GM23248 (cell line): Measurements from ENCODE around the gene NDUFS6. TPM values are rescaled to one million over a fixed set of nuclear protein-coding genes. Genes with fewer than 3 reads are reported as not detected.

Source experiments
- DNase-seq: peaks from one replicate; pipeline ENCODE4 v3.0.0-alpha.2; 2015
- H2AFZ ChIP-seq: fragments of 200-600 bp; sonication (generic); 2 replicates; pipeline ENCODE4 v1.6.1; 2016; ENCODE audit warnings: antibody characterized with exemption
- H3F3A ChIP-seq: fragments of 200-600 bp; sonication (generic); 2 replicates; pipeline ENCODE4 v1.6.1; 2016; ENCODE audit warnings: mild to moderate bottlenecking, antibody characterized with exemption, mixed run types; ENCODE audit not compliant: insufficient read depth
- H3K27ac ChIP-seq: fragments of 200-600 bp; sonication (generic); 2 replicates; pipeline ENCODE4 v1.5.1; 2016; ENCODE audit warnings: mild to moderate bottlenecking
- H3K27me3 ChIP-seq: fragments of 200-600 bp; sonication (generic); replicated peaks from 2 replicates; pipeline ENCODE4 v1.6.1; 2016; ENCODE audit warnings: mild to moderate bottlenecking; ENCODE audit not compliant: insufficient read depth
- H3K36me3 ChIP-seq: fragments of 200-600 bp; sonication (generic); 2 replicates; pipeline ENCODE4 v1.6.1; 2016; ENCODE audit warnings: low read depth, mild to moderate bottlenecking
- H3K4me1 ChIP-seq: fragments of 200-600 bp; sonication (generic); 2 replicates; pipeline ENCODE4 v1.6.1; 2016; ENCODE audit warnings: mild to moderate bottlenecking; ENCODE audit not compliant: insufficient read depth
- H3K4me2 ChIP-seq: fragments of 200-600 bp; sonication (generic); one replicate; pipeline ENCODE4 v1.6.1; 2016; ENCODE audit warnings: mild to moderate bottlenecking; ENCODE audit not compliant: unreplicated experiment
- H3K4me3 ChIP-seq: fragments of 200-600 bp; sonication (generic); 2 replicates; pipeline ENCODE4 v1.5.1; 2016; ENCODE audit warnings: mild to moderate bottlenecking
- H3K79me2 ChIP-seq: fragments of 200-600 bp; sonication (generic); 2 replicates; pipeline ENCODE4 v1.6.1; 2016; ENCODE audit warnings: mild to moderate bottlenecking; ENCODE audit not compliant: insufficient read depth
- H3K9ac ChIP-seq: fragments of 200-600 bp; sonication (generic); 2 replicates; pipeline ENCODE4 v1.6.1; 2016; ENCODE audit warnings: mild to moderate bottlenecking
- H3K9me2 ChIP-seq: fragments of 200-600 bp; sonication (generic); 2 replicates; pipeline ENCODE4 v1.6.1; 2016; ENCODE audit warnings: mixed run types, mild to moderate bottlenecking, moderate library complexity; ENCODE audit not compliant: insufficient read depth
- H3K9me3 ChIP-seq: fragments of 200-600 bp; sonication (generic); one replicate; pipeline ENCODE4 v1.6.1; 2017; ENCODE audit warnings: low read depth
- H4K20me1 ChIP-seq: fragments of 200-600 bp; sonication (generic); 2 replicates; pipeline ENCODE4 v1.6.0; 2016; ENCODE audit not compliant: insufficient read depth
- EZH2 ChIP-seq: fragments of 200-600 bp; sonication (generic); IDR thresholded peaks from 2 replicates; pipeline ENCODE4 v1.6.1; 2018; ENCODE audit warnings: antibody characterized with exemption, mild to moderate bottlenecking; ENCODE audit not compliant: insufficient read depth, poor library complexity, severe bottlenecking
- EZH2phosphoT487 ChIP-seq: fragments of 200-600 bp; sonication (generic); IDR thresholded peaks from 2 replicates; pipeline ENCODE4 v1.6.1; 2018; ENCODE audit warnings: antibody characterized with exemption, moderate library complexity, mild to moderate bottlenecking, low read depth; ENCODE audit not compliant: insufficient read depth
- WGBS, 2 experiments: methylation state at CpG; one replicate each; pipeline ENCODE4 v1.1.6; 2015 to 2017; ENCODE audit warnings: low lambda C conversion rate in 2 of 2, low coverage in 1 of 2; ENCODE audit errors: missing lambda C conversion rate in 2 of 2; 5-methylcytosine and 5-hydroxymethylcytosine counted together
- in situ Hi-C: fragments of 300-500 bp; cut with MboI; formaldehyde crosslinking; loops from 2 replicates; pipeline ENCODE4 v1.15.0; 2020
- polyA plus RNA-seq: library from polyadenylated mRNA; unstranded; fragments of >200 nt; fragmentation: Nextera tagmentation; extraction: Ambion mirVana; gene quantifications from 2 replicates; pipeline ENCODE4 v1.2.1, GENCODE V29; 2016
- total RNA-seq: library from RNA; depleted of rRNA; stranded (reverse); fragments of >200 nt; shearing (Covaris generic); gene quantifications from 2 replicates; pipeline ENCODE4 v1.2.3, GENCODE V29; 2014

The NDUFS6 gene
- total and polyA plus RNA-seq, 2 experiments from 2014 or later, result 39.6 to 106 TPM

- in situ Hi-C loops, result no loop called here
- Histone ChIP-seq H3F3A (peaks cover 19% of the 10 kb centered on the region), H3K9me2 (no peaks in the 10 kb centered on the region), H3K4me3 (no peak overlapping the region), H3K36me3 (no peaks in the 10 kb centered on the region), H4K20me1 (no peaks in the 10 kb centered on the region), H3K4me1 (peaks cover 19% of the 10 kb centered on the region), H3K9ac (no peak overlapping the region), H3K27me3 (no peaks in the 10 kb centered on the region), H3K27ac (no peak overlapping the region), H3K79me2 (no peaks in the 10 kb centered on the region), H2AFZ (no peak overlapping the region), H3K4me2 (no peak overlapping the region), H3K9me3 (no peaks in the 10 kb centered on the region)
- WGBS, 2 experiments, result 81 to 83% methylated on average over 11 to 13 of the region's 13 CpGs
- TF ChIP-seq EZH2phosphoT487 (no peak), EZH2 (no peak)
- DNase-seq, result no peak
Measured at GRCh38 chr5:1785984-1786383, 15.2 kb upstream of the NDUFS6 start.

- Histone ChIP-seq H3K9me2 (no peaks in the 10 kb centered on the region), H3F3A (peaks cover 28% of the 10 kb centered on the region), H3K27ac (no peak overlapping the region), H3K9me3 (no peaks in the 10 kb centered on the region), H3K9ac (no peak overlapping the region), H3K4me3 (no peak overlapping the region), H3K4me1 (peaks cover 22% of the 10 kb centered on the region), H3K79me2 (no peaks in the 10 kb centered on the region), H3K36me3 (no peaks in the 10 kb centered on the region), H3K4me2 (no peak overlapping the region), H2AFZ (no peak overlapping the region), H4K20me1 (no peaks in the 10 kb centered on the region), H3K27me3 (no peaks in the 10 kb centered on the region)
- TF ChIP-seq EZH2phosphoT487, result no peak
- no peak for TF ChIP-seq EZH2
- no peak for DNase-seq
- in situ Hi-C loops, result no loop called here
- 85 to 86% methylated on average over 23 to 29 of the region's 29 CpGs for WGBS, 2 experiments
Measured at GRCh38 chr5:1786621-1787471, 14.4 kb upstream of the NDUFS6 start.

GRCh38 chr5:1787472-1788047 is 13.6 kb upstream of the NDUFS6 start:
- Histone ChIP-seq H3K4me1 (peaks cover 29% of the 10 kb centered on the region), H3K9ac (no peak overlapping the region), H3F3A (peaks cover 33% of the 10 kb centered on the region), H3K9me2 (no peaks in the 10 kb centered on the region), H3K4me3 (no peak overlapping the region), H3K79me2 (no peaks in the 10 kb centered on the region), H4K20me1 (no peaks in the 10 kb centered on the region), H3K27ac (no peak overlapping the region), H3K4me2 (no peak overlapping the region), H2AFZ (no peak overlapping the region), H3K27me3 (no peaks in the 10 kb centered on the region), H3K36me3 (no peaks in the 10 kb centered on the region), H3K9me3 (no peaks in the 10 kb centered on the region)
- TF ChIP-seq EZH2 (no peak), EZH2phosphoT487 (no peak)
- 87 to 90% methylated on average over 7 to 12 of the region's 12 CpGs for WGBS, 2 experiments
- no peak for DNase-seq
- in situ Hi-C loops, result no loop called here

- Histone ChIP-seq H3K79me2 (no peaks in the 10 kb centered on the region), H2AFZ (no peak overlapping the region), H4K20me1 (no peaks in the 10 kb centered on the region), H3K27me3 (no peaks in the 10 kb centered on the region), H3K9me3 (no peaks in the 10 kb centered on the region), H3K27ac (no peak overlapping the region), H3K9ac (no peak overlapping the region), H3K9me2 (no peaks in the 10 kb centered on the region), H3K36me3 (no peaks in the 10 kb centered on the region), H3F3A (peaks cover 39% of the 10 kb centered on the region), H3K4me2 (no peak overlapping the region), H3K4me3 (no peak overlapping the region), H3K4me1 (peaks cover 35% of the 10 kb centered on the region)
- in situ Hi-C loops, result no loop called here
- no peak for DNase-seq
- WGBS, 2 experiments, result 83 to 92% methylated on average over 7 of the region's 7 CpGs
- TF ChIP-seq EZH2, result no peak
- TF ChIP-seq EZH2phosphoT487, result no peak
Measured at GRCh38 chr5:1788200-1788599, 13.0 kb upstream of the NDUFS6 start.
